ENCODE data around the gene ARRDC3.
"Not testable (repeated sequence)": the region's sequence is repeated elsewhere in the genome, so short reads cannot be mapped to it uniquely, and the experiment has no call there.

The ARRDC3 gene

DNA sequence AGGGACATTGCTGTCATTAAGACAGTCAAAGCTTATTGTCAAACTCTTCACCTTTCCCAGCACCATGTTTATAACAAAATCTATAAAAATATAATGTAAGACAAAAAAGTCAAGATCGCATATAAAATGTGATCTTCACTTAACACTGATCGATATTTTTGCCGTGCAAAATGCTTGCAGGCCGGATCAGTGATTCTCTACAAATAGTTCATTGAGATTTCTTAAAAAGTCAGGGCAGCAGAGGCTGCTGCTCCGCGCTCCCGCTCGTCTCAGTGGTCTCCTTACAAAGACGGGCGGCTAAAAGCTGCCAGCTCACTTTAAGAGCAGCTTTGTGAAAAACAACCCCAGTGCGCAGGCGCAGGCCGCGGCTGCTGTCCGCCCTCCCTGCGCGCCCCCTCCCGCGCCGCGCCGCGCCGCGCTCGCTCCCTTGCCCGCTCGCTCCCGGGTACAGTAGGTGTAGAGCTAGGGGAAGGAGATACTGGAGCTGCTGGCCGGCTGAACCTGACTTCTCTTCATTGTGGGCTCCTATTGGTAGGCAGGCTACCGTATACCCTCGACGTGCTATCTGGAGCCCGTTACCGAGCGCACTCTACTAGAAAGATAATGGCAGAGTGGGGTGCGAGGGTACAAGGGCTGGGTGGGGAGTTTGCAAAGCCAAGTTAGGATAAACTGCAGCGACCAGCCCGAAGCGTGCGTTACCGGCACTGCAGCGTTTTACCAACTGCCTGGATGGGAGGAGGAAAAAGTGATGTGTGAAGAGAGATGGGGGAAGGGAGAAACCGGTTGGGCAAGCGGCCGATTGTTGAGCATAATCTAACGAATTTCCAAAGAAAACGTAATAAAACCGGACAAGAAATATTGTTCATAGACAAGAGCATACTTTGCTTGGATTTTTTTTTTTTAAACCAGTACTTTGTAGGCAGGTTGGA is at the start of gene ARRDC3:
TSS of gene ARRDC3 (minus strand) at position 291 of the 929 bp plus-strand sequence. CDS start at position 66, 225 bp downstream.
- peak; percentile 68 for DNase-seq (ENCODE audit: low read depth, low spot score)

- no peak for DNase-seq (ENCODE audit: low read depth, low spot score)
Observed at GRCh38 chr5:91430949-91431348, 47.8 kb upstream of the ARRDC3 start.

- no peak for DNase-seq (ENCODE audit: low read depth, low spot score)
Observed at GRCh38 chr5:91424638-91425436, 41.7 kb upstream of the ARRDC3 start.

GRCh38 chr5:91423871-91424270 is 40.8 kb upstream of the ARRDC3 start:
- DNase-seq (ENCODE audit: low read depth, low spot score) = no peak

DNA sequence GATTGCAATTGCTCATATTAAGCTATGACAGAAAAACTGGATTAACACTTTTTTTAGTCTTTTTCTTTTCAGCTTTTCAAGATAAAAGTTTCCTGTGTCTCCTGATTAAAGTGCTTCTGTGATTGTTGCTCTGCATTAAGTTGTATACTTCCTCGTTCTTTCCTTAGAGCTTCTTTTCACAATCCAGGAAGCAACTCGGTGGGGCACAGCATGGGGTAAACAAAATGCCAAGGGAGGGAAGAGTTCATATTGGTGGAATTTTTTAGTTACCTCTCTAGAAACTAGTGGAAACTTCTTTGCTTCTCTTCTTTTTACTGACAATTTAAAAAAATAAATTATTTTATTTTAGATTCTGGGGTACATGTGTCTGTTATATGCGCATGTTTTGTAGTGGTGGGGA is 37.8 kb upstream of the ARRDC3 start:
- no peak for DNase-seq (ENCODE audit: low read depth, low spot score)

DNA sequence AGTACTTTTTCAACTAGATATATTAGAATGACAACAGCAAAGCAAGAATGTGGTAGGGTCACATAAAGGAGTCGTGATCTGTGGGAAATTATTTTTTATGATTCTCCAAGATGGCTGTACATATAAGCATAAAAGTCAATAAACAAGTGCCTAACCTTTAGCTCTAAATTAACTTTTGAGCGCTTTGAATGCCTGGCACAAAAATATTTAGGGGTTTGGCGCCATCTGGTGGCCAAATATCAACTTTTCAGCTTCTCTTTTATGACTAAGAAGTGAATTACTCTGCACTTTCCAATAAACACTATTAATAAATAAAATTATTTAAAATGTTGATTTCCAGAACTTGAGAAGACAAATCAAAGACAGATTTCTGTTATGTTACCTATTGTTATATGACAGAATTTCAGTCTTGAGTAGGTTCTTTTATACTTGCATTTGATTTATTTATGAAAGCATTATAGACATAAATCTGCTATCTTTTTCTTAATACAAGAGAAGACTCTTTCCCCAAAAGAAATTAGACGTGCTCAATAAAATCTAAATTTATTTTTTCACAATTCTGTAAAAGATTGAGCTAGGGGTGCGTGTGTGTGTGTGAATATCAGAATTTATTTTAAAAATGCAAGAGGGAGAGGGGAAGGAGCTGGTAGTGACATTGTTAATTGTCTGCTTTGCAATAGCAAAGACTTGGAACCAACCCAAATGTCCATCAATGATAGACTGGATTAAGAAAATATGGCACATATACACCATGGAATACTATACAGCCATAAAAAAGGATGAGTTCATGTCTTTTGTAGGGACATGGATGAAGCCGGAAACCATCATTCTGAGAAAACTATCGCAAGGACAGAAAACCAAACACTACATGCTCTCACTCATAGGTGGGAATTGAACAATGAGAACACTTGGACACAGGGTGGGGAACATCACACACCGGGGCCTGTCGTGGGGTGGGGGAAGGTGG is 36.7 kb upstream of the ARRDC3 start:
- no peak for DNase-seq (ENCODE audit: low read depth, low spot score)

- DNase-seq (ENCODE audit: low read depth, low spot score) = no peak
Observed at GRCh38 chr5:91419136-91419535, 36.0 kb upstream of the ARRDC3 start.

- DNase-seq (ENCODE audit: low read depth, low spot score) = no peak
Observed at GRCh38 chr5:91418158-91418557, 35.0 kb upstream of the ARRDC3 start.

- DNase-seq (ENCODE audit: low read depth, low spot score) = peak; percentile 60
Observed at GRCh38 chr5:91417219-91417618, 34.1 kb upstream of the ARRDC3 start.

GRCh38 chr5:91416491-91416890 is 33.4 kb upstream of the ARRDC3 start:
- no peak for DNase-seq (ENCODE audit: low read depth, low spot score)

- DNase-seq (ENCODE audit: low read depth, low spot score) = no peak
Observed at GRCh38 chr5:91409304-91409703, 26.2 kb upstream of the ARRDC3 start.

DNA sequence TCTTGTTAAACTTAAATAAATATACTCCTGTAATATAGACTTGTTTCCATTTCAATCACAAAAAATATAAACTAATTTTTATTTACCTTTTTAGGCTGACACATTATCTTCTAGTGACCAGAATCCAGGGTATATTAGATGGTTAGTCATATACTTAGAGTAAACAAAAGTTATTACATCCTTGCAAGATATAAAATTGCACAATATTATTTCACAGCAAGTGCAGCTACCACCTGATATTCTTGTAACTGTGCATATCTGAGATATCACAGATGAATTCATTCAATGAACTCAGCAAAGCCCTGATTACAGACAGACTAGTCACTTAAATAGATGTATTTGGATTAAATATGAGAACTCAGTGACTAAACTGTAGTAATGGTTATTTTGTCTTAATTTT is 25.6 kb upstream of the ARRDC3 start:
- DNase-seq (ENCODE audit: low read depth, low spot score) = no peak

DNA sequence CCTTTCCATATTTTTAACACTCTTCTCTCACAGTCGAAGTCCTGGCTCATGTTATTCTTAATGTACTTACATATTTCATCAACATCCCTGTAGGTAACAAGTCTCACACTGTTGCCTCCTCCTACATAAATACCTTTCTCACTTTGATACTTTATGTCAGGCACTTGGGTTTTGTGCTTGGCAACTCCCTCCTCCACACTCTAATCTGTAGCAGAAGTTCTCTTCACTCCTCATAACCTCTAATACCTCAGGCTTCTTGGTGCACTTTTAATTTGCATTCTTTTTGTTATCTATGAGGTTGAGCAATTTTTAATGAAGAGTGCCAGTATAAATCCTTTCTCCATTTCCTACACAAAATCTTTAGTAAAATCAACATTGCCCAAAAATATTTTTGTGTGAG is 24.1 kb upstream of the ARRDC3 start:
- DNase-seq (ENCODE audit: low read depth, low spot score) = no peak

DNA sequence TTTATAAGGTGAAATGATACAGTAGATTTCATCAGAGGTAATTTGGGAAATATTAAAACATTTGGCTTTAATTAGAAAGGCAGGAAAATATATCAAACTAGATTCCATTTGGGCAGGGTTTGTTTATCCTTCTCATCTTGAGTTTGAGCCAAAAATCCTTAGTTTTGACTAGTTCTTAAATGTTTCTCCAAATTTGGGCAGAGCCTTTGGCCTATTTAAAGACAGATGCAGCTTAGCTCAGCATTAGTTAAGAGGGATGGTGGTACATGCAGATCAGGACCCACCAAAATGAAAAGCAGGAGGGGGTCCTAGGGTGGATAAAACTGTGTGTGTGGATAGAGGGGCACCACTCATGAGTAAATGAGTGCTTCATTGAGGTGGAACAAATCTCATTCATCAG is 20.3 kb upstream of the ARRDC3 start:
- no peak for DNase-seq (ENCODE audit: low read depth, low spot score)

DNA sequence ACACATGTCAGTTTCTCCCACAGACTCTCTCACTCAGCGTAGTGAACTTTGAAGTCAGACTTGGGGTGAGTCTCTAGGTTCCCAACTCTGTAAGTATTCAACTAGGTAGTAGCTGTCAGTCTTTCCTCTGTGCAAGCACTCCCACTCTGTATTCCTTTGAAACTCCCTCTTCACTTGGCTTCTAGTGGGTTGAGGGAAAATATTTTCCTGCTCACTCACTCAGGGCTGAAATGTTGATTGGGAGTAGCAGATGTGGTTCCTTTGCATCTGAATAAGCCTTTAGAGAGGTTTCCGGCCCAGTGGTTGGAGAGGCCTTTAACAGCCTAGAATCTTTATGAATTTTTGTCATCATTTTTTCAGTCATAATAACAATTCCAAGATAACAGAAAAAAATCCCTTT is 18.1 kb upstream of the ARRDC3 start:
- no peak for DNase-seq (ENCODE audit: low read depth, low spot score)

DNA sequence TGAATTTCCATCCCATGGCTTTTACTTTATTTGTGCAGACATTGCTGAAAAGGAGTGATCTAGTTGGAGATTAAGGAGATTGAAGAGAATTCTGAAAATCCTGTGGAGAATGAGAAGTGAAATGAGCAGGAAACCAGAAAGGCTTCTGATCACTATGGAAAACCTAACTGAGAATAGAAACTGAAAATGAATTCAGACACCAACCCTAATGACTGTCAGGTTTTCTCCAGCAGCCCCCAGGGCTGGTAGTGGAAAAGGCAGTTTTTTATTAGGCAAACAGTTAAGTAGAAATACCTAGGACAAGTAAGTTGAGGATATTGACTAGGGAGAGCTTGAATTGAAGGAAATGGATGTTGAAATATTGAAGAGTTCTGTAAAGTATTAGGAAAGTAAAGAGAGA is 14.7 kb upstream of the ARRDC3 start:
- DNase-seq (ENCODE audit: low read depth, low spot score) = no peak

DNA sequence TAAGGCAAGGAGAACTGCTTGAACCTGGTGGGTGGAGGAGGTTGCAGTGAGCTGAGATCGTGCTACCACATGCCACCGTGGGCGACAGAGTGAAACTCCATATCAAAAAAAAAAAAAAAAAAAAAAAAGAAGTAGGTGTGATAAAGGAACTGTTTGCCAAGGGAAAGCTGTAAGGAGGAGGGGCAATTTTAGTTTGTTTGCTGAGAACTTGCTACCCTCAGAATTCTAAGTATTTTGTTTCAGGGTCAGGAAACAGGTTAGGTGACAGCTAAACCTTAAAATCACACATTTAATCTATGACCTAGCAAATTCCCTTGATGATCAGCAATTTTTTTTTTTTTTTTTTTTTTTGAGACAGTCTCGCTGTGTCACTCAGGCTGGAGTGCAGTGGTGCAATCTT is 7.2 kb upstream of the ARRDC3 start:
- no peak for DNase-seq (ENCODE audit: low read depth, low spot score)

DNA sequence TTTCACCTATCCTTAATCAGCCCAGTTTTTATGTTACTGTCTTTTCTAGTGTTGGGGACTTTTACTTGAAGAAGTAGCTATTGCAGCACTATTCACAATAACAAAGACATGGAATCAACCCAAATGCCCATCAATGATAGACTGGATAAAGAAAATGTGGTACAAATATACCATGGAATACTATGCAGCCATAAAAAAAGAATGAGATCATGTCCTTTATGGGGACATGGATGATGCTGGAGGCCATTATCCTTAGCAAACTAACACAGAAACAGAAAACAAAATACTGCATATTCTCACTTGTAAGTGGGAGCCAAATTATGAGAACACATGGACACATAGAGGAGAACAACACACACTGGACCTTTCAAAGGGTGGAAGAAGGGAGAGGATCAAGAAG is 6.4 kb upstream of the ARRDC3 start:
- not testable (repeated sequence) for DNase-seq (ENCODE audit: low read depth, low spot score)

GRCh38 chr5:91388362-91388761 is 5.2 kb upstream of the ARRDC3 start:
- DNase-seq (ENCODE audit: low read depth, low spot score) = no peak

- DNase-seq (ENCODE audit: low read depth, low spot score) = no peak
Observed at GRCh38 chr5:91386120-91386519, 3.0 kb upstream of the ARRDC3 start.

DNA sequence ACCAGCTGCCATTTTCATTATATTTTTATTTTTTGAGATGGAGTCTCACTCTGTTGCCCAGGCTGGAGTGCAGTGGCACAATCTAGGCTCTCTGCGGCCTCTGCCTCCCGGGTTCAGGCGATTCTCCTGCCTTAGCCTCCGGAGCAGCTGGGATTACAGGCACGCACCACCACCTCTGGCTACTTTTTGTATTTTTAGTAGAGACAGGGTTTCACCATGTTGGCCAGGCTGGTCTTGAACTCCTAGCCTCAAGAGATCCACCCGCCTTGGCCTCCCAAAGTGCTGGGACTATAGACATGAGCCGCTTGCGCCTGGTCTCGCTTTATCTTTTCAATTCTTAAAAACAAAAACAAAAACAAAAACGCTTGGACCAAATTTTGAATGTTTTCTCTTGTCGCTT is 2.5 kb upstream of the ARRDC3 start:
- not testable (repeated sequence) for DNase-seq (ENCODE audit: low read depth, low spot score)

Measured in brain pericyte (primary cell).